Measurements from ENCODE around the gene CD151.

The CD151 gene

GRCh38 chr11:809287-810039, 23.3 kb upstream of the CD151 start, which contains the start of gene RPLP2:
TSS of gene RPLP2 (plus strand) at chr11:809967. CDS start at chr11:810235, 268 bp downstream.
- Histone ChIP-seq H3K27me3 (ENCODE audit: low read depth, low read length) (no peaks in the 10 kb centered on the region), H3K4me3 (ENCODE audit: low read depth in 1 of 2, low read length in 2 of 2) (peak within 1 kb of the TSS; percentile 86 to 94), H3K4me1 (ENCODE audit: control insufficient read depth in 1 of 2, insufficient read depth in 2 of 2, low read length in 2 of 2) (peaks cover 9 to 31% of the 10 kb centered on the region in 2 donors), H3K9me3 (ENCODE audit: control insufficient read depth in 1 of 2, low read length in 2 of 2) (no peaks in the 10 kb centered on the region), H3K27ac (ENCODE audit: low read length) (peak within 1 kb of the TSS; percentile 99), H3K36me3 (ENCODE audit: control insufficient read depth in 1 of 2, insufficient read depth in 2 of 2, low read length in 2 of 2) (peaks cover 27 to 41% of the 10 kb centered on the region in 2 donors)

GRCh38 chr11:810040-810567, 22.6 kb upstream of the CD151 start:
- Histone ChIP-seq H3K36me3 (ENCODE audit: control insufficient read depth in 1 of 2, insufficient read depth in 2 of 2, low read length in 2 of 2) (peaks cover 27 to 41% of the 10 kb centered on the region in 2 donors), H3K27ac (ENCODE audit: low read length) (peak overlapping the region; percentile 99), H3K4me3 (ENCODE audit: low read depth in 1 of 2, low read length in 2 of 2) (peak overlapping the region; percentile 86 to 94), H3K4me1 (ENCODE audit: control insufficient read depth in 1 of 2, insufficient read depth in 2 of 2, low read length in 2 of 2) (peaks cover 7 to 27% of the 10 kb centered on the region in 2 donors), H3K9me3 (ENCODE audit: control insufficient read depth in 1 of 2, low read length in 2 of 2) (no peaks in the 10 kb centered on the region), H3K27me3 (ENCODE audit: low read depth, low read length) (no peaks in the 10 kb centered on the region)

- no peaks in the 10 kb centered on the region for H3K27me3 ChIP-seq (ENCODE audit: low read depth, low read length)
- no peaks in the 10 kb centered on the region for H3K9me3 ChIP-seq (ENCODE audit: control insufficient read depth in 1 of 2, low read length in 2 of 2)
- peak overlapping the region in 1 of 2 donors; percentile 86 for H3K4me3 ChIP-seq (ENCODE audit: low read depth in 1 of 2, low read length in 2 of 2)
- peaks cover 27 to 41% of the 10 kb centered on the region in 2 donors for H3K36me3 ChIP-seq (ENCODE audit: control insufficient read depth in 1 of 2, insufficient read depth in 2 of 2, low read length in 2 of 2)
- peak overlapping the region; percentile 21 for H3K27ac ChIP-seq (ENCODE audit: low read length)
- peaks cover 7 to 27% of the 10 kb centered on the region in 2 donors for H3K4me1 ChIP-seq (ENCODE audit: control insufficient read depth in 1 of 2, insufficient read depth in 2 of 2, low read length in 2 of 2)
Measured at GRCh38 chr11:811446-812245, 21.1 kb upstream of the CD151 start.

GRCh38 chr11:812390-812789, 20.4 kb upstream of the CD151 start:
- Histone ChIP-seq H3K27me3 (ENCODE audit: low read depth, low read length) (no peaks in the 10 kb centered on the region), H3K36me3 (ENCODE audit: control insufficient read depth in 1 of 2, insufficient read depth in 2 of 2, low read length in 2 of 2) (peaks cover 27 to 41% of the 10 kb centered on the region in 2 donors), H3K4me3 (ENCODE audit: low read depth in 1 of 2, low read length in 2 of 2) (no peak overlapping the region), H3K9me3 (ENCODE audit: control insufficient read depth in 1 of 2, low read length in 2 of 2) (no peaks in the 10 kb centered on the region), H3K4me1 (ENCODE audit: control insufficient read depth in 1 of 2, insufficient read depth in 2 of 2, low read length in 2 of 2) (peaks cover 7 to 27% of the 10 kb centered on the region in 2 donors), H3K27ac (ENCODE audit: low read length) (no peak overlapping the region)

DNA sequence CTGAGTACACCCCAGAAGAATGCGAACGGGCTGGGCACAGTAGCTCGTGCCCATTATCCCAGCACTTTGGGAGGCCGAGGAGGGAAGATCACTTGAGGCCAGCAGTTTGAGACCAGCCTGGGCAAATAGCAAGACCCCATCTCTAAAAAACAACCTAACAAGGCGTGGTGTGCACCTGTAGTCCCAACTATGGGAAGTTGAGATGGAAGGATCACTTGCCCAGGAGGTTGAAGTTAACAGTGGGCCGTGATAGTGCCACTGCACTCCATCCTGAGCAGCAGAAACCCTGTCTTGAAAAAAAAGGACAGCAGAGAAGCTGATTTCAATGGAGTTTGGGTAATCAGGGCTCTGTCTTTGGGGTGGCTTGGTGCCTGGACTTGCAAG, 19.7 kb upstream of the CD151 start:
- H3K36me3 ChIP-seq (ENCODE audit: control insufficient read depth in 1 of 2, insufficient read depth in 2 of 2, low read length in 2 of 2) = peaks cover 27 to 41% of the 10 kb centered on the region in 2 donors
- H3K27ac ChIP-seq (ENCODE audit: low read length) = no peak overlapping the region
- H3K9me3 ChIP-seq (ENCODE audit: control insufficient read depth in 1 of 2, low read length in 2 of 2) = no peaks in the 10 kb centered on the region
- no peak overlapping the region for H3K4me3 ChIP-seq (ENCODE audit: low read depth in 1 of 2, low read length in 2 of 2)
- peaks cover 7 to 25% of the 10 kb centered on the region in 2 donors for H3K4me1 ChIP-seq (ENCODE audit: control insufficient read depth in 1 of 2, insufficient read depth in 2 of 2, low read length in 2 of 2)
- no peaks in the 10 kb centered on the region for H3K27me3 ChIP-seq (ENCODE audit: low read depth, low read length)

GRCh38 chr11:813456-814096, 19.2 kb upstream of the CD151 start:
- no peak overlapping the region for H3K4me3 ChIP-seq (ENCODE audit: low read depth in 1 of 2, low read length in 2 of 2)
- no peak overlapping the region for H3K27ac ChIP-seq (ENCODE audit: low read length)
- H3K4me1 ChIP-seq (ENCODE audit: control insufficient read depth in 1 of 2, insufficient read depth in 2 of 2, low read length in 2 of 2) = peaks cover 7 to 22% of the 10 kb centered on the region in 2 donors
- peaks cover 27 to 41% of the 10 kb centered on the region in 2 donors for H3K36me3 ChIP-seq (ENCODE audit: control insufficient read depth in 1 of 2, insufficient read depth in 2 of 2, low read length in 2 of 2)
- no peaks in the 10 kb centered on the region for H3K9me3 ChIP-seq (ENCODE audit: control insufficient read depth in 1 of 2, low read length in 2 of 2)
- no peaks in the 10 kb centered on the region for H3K27me3 ChIP-seq (ENCODE audit: low read depth, low read length)

- no peak overlapping the region for H3K4me3 ChIP-seq (ENCODE audit: low read depth in 1 of 2, low read length in 2 of 2)
- no peak overlapping the region for H3K27ac ChIP-seq (ENCODE audit: low read length)
Measured at GRCh38 chr11:815675-816432, 16.9 kb upstream of the CD151 start.

GRCh38 chr11:816433-816779, 16.3 kb upstream of the CD151 start:
- Histone ChIP-seq H3K9me3 (ENCODE audit: control insufficient read depth in 1 of 2, low read length in 2 of 2) (no peaks in the 10 kb centered on the region), H3K4me1 (ENCODE audit: control insufficient read depth in 1 of 2, insufficient read depth in 2 of 2, low read length in 2 of 2) (peaks cover 9 to 25% of the 10 kb centered on the region in 2 donors), H3K27me3 (ENCODE audit: low read depth, low read length) (no peaks in the 10 kb centered on the region), H3K27ac (ENCODE audit: low read length) (no peak overlapping the region), H3K36me3 (ENCODE audit: control insufficient read depth in 1 of 2, insufficient read depth in 2 of 2, low read length in 2 of 2) (peaks cover 24 to 28% of the 10 kb centered on the region in 2 donors), H3K4me3 (ENCODE audit: low read depth in 1 of 2, low read length in 2 of 2) (no peak overlapping the region)

More at GRCh38 chr11:815675-816432, 16.9 kb upstream of the CD151 start:
- Histone ChIP-seq H3K36me3 (ENCODE audit: control insufficient read depth in 1 of 2, insufficient read depth in 2 of 2, low read length in 2 of 2) (peaks cover 27 to 31% of the 10 kb centered on the region in 2 donors), H3K9me3 (ENCODE audit: control insufficient read depth in 1 of 2, low read length in 2 of 2) (no peaks in the 10 kb centered on the region), H3K4me1 (ENCODE audit: control insufficient read depth in 1 of 2, insufficient read depth in 2 of 2, low read length in 2 of 2) (peaks cover 9 to 25% of the 10 kb centered on the region in 2 donors), H3K27me3 (ENCODE audit: low read depth, low read length) (no peaks in the 10 kb centered on the region)

DNA sequence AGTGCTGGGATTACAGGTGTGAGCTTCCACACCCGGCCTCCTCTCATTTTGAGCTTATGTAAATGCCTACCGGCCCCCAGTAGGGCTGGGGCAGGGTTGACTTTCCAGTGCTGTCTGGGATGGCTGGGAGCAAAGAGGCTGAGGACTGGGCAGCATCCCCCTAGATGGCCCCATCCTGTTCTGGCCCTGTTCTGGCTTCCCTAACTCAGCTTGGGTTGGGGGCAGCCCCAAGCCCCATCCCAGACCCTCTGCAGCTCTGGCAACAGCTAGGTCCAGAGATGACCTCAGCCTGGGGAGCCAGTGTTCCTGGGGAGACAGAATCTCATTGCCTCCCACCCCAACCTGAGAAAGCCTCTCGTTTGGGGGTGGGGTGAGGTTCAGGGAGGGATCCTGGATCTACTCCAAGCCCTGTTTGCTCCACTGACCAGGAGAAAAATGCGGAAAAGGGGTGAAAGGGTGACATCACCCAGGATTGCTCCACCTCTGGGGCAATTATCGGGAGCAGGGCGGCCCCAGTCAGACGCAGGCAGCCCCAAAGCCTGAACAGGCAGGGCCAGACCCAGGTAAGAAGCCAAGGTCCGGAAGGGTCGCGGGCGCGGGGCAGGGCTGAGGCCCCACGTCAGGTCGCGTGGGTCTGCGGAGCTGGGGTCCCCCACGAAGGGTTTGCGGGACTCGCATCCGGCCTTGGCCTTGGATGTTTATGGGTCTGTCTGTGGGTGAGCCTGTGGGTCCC, 14.2 kb upstream of the CD151 start, which contains the start of gene PNPLA2:
Gene PNPLA2 (plus strand): TSS at position 519 of the 733 bp plus-strand sequence. CDS start 805 bp downstream, outside the sequence.
- Histone ChIP-seq H3K4me3 (ENCODE audit: low read depth in 1 of 2, low read length in 2 of 2) (peak within 1 kb of the TSS; percentile 46 to 83), H3K9me3 (ENCODE audit: control insufficient read depth in 1 of 2, low read length in 2 of 2) (no peaks in the 10 kb centered on the region), H3K36me3 (ENCODE audit: control insufficient read depth in 1 of 2, insufficient read depth in 2 of 2, low read length in 2 of 2) (peaks cover 3 to 15% of the 10 kb centered on the region in 2 donors), H3K27ac (ENCODE audit: low read length) (peak within 1 kb of the TSS; percentile 72), H3K4me1 (ENCODE audit: control insufficient read depth in 1 of 2, insufficient read depth in 2 of 2, low read length in 2 of 2) (peaks cover 11 to 27% of the 10 kb centered on the region in 2 donors), H3K27me3 (ENCODE audit: low read depth, low read length) (no peaks in the 10 kb centered on the region)

Data from muscle layer of duodenum (tissue), 2 donors.